GM21447 (cell line): Measurements from ENCODE around the gene SMIM21.

ENCODE experiments used
- ATAC-seq: cut with Tn5 transposase; IDR thresholded peaks from one replicate; pipeline ENCODE4 v1.9.1; 2021; ENCODE audit not compliant: unreplicated experiment

Gene SMIM21

DNA sequence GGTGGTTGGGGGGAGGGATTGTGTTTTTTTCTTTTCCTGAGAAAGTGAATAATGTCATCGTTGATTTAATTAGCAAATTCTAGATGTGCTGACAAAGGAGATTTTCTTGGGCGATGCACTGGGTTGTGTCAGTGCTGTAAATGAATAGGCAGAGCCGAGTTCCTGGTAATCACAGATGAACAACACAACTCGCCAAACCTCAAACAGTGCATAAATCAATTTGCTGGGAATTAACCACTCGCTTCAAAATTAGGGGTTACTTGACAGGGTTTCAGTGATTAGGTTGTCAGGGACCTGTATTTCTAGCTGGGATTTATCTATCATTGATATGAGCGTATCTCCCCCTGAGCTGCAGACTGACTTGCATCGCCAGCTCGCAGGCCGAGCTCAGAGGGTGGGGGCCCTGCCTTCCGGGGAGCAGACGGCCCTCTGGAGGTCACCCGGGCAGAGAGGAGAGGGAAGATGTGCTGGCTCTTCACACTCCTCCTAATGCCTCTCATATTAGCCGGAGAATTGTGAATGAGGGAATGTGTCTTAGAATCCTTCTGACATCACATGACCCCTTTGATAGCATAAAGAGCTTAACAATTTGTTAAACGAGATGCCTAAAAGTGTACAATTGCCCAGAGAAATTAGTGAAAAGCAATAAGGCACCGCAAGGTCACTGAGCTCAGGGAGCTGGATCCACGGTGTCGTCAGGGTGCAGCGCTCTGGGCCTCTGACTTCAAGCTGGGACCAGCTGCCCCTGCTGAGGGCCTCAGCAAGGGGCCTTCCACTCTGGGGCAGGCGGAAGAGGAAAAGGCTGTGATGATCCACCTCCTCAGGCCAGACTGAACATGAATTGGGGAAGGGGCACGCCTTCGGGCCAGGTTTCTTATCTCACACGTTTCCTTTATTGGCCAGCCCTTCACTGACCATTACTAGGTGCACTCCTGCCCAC, 48.9 kb downstream of the SMIM21 start:
- ATAC-seq = no peak

- ATAC-seq = no peak
These were observed 49.6 kb downstream of the SMIM21 start for GRCh38 chr18:75377926-75378325.

- no peak for ATAC-seq
These were observed 50.2 kb downstream of the SMIM21 start for GRCh38 chr18:75377258-75377657.

GRCh38 chr18:75376004-75376403, 51.5 kb downstream of the SMIM21 start:
- no peak for ATAC-seq

GRCh38 chr18:75375341-75375740, 52.2 kb downstream of the SMIM21 start:
- ATAC-seq = no peak

DNA sequence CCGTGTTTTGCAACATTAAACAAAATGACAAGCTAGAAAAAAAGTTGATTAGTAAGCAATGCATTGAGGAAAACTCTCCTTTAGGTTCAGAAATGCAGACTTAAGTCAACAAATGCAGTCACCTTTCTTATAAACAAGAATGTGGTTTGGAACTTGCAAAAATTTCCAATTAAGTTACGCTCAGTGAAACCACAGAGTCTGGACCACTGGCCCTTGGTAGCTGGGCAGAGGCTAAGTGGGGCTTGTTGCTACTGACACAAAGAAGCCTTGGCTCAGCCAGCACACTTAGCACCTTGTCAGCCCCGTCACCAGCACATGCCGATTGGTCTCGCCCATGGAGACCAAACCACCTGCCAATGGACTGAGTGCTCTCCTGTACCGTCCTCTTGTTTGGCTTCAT, 53.0 kb downstream of the SMIM21 start:
- ATAC-seq = no peak

DNA sequence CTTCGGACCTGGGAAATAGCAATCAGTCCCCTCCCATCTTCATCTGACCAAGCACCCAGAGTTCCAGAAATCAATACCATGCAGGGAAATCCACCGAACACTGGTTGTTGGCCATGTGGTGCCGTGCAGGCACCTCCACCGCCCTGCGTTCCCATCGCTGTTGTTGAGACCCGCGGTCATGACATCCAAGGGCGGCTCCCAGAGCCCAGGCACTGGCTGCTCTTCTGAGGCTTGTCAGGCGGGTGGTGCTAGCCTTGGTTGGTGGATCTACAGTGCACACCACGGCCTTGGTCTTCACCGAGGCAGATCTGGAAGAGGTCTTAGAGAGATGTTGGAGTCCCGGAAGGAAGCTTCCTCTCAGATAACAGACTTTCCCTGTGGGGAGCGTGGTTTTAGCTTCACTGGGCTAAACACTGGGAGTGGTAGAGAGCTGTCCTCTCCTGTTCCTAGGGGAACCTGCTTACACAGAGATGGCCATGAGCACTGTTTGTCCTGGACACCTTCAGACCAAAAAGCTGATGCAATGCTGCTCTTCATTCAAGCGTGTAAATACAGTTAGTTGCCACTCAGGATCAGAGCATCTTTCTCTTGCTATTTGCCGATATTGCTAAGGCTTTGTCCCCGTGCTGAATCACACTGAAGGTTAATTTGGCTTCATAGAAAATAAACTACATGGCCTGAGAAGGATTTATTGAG, 58.3 kb downstream of the SMIM21 start:
- no peak for ATAC-seq

DNA sequence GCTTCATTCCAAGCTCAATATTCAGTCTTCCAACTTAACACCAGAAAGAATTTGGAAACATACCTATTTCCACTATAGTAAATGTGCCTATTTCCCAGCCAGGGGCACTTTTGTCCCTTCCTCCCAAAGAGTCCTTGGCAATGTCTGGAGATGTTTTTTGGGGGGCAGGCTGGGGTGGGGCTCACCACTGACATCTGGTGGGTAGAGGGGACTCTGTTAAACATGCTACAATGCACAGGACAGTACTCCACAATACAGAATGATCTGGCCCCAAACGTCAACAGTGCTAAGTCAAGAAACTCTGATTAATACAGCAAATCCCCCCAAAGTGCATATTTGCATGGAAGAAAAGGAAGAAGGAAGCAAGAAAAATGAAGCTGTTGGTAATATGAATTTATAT, 61.7 kb downstream of the SMIM21 start:
- no peak for ATAC-seq

GRCh38 chr18:75365254-75365629, 62.3 kb downstream of the SMIM21 start:
- no peak for ATAC-seq

GRCh38 chr18:75364512-75365253, 62.8 kb downstream of the SMIM21 start:
- ATAC-seq = no peak

GRCh38 chr18:75363446-75364225, 63.9 kb downstream of the SMIM21 start:
- ATAC-seq = no peak

- ATAC-seq = no peak
These were observed 65.1 kb downstream of the SMIM21 start for GRCh38 chr18:75362435-75362834.

- ATAC-seq = no peak
These were observed 66.6 kb downstream of the SMIM21 start for GRCh38 chr18:75360941-75361340.

- no peak for ATAC-seq
These were observed 67.3 kb downstream of the SMIM21 start for GRCh38 chr18:75360215-75360614.
